GM21529 (cell line): ENCODE results near the gene GPC5.
"Not testable (repeated sequence)": the region's sequence is repeated elsewhere in the genome, so short reads cannot be mapped to it uniquely, and the experiment has no call there.

Experiments
- ATAC-seq: cut with Tn5 transposase; IDR thresholded peaks from one replicate; pipeline ENCODE4 v1.9.1; 2021; ENCODE audit not compliant: unreplicated experiment

The GPC5 gene

DNA sequence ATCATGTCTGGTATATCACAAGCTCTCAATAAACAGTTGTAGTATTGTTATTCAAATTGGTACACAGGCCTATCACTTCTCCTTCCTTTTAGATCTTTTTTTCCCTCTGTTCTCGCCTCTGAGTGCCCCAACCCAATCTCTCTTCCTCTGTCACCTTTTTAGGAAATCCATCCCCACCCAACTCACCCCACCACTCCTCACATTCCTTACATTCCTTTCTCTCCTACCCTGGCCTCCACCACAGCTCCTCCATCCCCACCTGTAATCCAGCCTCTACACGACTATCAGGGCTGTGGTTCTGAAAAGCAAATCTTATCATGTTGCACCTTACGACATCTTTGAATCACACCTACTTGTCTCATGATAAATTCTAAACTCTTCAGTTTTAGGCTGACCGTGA lies 1282.8 kb downstream of the GPC5 start:
- no peak for ATAC-seq

DNA sequence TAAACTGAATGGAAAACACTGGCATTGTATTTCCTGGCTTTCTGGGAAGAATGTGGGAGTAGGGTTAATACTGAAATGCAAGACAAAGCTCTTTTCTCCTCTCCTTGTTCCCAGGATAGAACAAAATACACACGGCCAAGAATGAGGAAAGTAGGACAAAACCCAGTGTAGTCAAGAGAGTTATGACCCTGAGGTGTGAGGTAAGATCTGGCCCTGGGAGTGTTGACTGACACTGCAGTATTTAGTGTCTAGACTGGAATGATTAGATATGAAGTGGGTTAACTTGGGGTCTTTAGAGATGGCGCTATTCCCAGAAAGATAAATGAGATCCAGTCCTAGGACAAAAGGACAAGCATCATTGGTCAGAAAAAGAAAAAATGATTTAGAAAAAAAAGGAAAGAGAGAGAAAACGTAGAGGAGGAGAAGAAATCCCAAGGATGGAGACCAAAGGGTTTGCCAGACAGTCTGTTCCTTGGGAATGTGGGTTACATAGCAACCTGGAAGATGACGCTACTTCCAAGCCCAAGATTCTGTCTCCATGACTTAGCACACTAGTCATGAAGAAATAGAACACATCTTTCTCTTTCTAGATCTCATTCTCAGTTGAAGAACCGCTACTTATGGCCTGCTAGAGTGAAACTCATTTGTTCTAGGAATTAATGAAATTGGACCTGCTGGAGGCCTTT lies 1284.6 kb downstream of the GPC5 start:
- ATAC-seq = no peak

DNA sequence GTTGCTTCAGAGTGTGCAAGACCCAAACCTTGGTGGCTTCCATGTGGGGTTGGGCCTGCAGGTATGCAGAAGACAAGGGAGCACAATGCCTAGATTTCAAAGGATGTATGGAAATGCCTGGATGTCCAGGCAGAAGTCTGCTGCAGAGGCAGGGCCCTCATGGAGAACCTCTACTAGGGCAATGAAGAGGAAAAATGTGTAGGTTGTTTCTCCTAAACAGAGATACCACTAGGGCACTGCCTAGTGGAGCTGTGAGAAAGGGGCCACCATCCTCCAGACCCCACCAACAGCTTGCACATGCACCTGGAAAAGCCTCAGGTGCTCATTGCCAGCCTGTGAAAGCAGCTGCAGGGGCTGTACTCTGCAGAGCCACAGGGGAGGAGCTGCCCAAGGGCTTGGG lies 1295.6 kb downstream of the GPC5 start:
- ATAC-seq = no peak

DNA sequence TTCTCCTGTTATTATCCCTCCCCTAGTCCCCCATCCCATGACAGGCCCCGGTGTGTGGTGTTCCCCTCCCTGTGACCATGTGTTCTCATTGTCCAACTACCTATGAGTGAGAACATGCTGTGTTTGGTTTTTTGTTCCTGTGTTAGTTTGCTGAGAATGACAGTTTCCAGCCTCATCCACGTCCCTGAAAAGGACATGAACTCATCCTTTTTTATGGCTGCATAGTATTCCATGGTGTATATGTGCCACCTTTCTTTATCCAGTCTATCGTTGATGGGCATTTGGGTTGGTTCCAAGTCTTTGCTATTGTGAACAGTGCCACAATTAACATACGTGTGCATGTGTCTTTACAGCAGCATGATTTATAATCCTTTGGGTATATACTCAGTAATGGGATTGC lies 1297.4 kb downstream of the GPC5 start:
- not testable (repeated sequence) for ATAC-seq

DNA sequence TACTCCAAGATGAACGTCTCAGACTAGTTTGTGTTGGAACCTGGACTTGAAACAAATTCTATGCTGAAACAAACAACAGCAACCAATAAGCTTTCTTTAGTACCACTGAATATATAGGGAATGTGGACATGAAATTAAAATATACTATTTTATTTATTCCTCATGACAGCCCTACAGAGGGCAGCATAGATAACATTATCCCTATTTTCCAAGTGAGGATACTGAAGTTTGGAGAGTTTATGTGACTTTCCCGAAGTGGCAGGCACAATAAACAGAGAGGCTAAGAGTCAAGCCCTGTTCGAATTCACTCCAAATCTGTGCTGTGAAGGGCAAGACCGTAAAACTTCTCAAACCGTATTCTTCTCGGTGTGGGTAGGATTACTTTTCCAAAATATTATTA lies 1318.3 kb downstream of the GPC5 start:
- ATAC-seq = no peak

DNA sequence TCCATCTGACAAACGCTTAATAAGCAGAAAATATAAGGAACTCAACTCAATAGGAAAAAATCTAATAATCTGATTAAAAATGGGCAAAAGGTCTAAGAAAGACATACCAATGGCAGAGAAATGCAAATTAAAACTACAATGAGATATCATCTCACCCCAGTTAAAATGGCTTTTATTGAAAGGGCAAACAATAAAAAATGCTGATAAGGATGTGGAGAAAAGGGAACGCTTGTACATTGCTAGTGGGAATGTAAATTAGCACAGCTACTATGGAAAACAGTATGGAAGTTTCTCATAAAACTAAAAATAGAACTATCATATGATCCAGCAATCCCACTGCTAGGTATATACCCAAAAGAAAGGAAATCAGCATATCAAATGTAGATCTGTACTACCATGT lies 1319.4 kb downstream of the GPC5 start:
- ATAC-seq = no peak

DNA sequence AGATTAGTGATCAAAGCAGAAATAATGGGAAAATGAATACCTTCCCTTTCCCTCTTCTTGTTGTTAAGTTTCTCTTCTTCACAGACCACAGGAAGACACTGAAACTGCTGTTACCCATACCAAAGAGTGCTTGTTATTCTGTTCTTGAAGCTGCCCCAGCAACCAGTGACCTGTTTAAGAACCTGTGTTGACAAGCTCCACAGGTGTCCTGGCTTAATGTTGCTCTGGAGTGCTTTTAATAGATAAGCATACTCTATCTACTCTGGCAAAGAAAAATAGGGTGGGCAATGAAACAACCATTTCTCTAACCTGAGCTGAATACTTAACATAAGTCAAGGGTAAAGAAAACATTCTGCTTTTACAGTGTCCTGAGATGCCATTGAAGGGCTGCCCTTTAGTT lies 1321.4 kb downstream of the GPC5 start:
- ATAC-seq = no peak

DNA sequence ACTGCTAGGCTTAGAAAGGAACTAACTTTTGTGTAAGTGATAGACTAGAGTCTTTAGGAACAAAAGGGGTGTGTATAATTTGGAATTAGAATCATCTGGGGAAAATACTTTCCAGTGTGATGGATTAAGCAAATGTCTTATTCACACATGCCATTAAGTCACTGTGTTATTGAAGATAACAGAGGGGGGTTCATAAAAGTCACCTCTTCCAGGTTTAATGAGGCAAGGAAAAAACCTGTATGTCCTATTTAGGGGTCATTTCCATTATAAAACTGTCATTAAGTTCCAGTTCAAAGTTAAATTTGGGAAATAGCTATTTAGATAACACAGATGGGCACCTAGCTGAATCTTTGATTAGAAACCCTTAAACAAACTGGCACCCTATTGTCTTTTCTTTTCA lies 1323.2 kb downstream of the GPC5 start:
- ATAC-seq = no peak

DNA sequence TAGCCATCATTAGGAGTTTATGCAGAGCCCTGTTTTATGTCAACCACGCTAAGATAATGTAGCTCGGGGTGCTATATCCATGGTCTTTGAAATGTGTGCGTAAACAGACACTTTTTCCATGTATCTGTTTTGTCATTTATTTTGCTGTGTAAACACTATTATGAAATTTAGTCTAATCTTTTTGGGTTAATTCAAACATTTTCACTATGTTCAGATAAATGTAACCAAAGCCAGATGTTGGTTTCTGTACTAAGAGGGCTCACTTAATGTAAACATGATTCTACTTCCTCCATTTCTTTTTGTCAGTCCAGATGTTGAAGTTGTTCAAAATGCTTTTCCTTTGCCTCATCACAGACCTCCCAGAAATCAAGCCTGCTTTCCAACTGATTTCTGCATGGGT lies 1328.7 kb downstream of the GPC5 start:
- no peak for ATAC-seq

DNA sequence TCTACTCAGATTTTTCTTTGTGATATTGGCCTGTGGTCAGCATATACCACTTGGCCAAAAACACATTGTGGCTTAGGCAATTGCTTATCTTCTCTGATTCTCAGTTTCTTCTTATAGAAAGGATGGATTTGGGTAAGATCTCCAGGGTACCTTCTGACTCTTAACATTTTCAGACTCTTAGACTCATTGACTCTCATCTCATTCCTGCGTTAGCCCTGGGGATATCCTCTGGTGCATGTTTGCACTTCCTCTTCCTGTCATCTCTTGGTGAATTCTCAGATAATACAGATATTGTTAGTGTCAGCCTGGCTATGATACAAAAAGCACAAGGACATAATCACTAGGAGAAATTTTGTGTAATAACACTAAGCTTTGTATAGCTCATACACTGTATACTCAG lies 1335.6 kb downstream of the GPC5 start:
- no peak for ATAC-seq

DNA sequence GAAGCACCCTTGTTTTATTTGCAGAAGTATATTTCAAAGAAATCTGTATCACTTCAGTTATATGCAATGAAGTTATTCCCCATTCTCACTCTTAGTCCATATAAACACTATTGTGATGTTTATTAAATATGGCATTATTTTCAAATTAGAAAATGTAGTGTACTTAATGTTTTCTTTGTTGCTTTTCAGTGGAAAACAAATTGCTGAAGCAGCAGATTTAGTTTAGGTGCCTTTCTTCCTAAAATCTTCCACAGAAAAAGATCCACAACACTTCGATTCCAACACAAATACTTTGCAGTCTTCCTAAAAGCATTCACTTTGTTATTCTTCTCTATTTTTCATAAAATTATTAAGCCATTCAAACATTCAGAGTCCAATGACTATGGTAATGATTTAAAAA lies 1336.1 kb downstream of the GPC5 start:
- ATAC-seq = no peak

DNA sequence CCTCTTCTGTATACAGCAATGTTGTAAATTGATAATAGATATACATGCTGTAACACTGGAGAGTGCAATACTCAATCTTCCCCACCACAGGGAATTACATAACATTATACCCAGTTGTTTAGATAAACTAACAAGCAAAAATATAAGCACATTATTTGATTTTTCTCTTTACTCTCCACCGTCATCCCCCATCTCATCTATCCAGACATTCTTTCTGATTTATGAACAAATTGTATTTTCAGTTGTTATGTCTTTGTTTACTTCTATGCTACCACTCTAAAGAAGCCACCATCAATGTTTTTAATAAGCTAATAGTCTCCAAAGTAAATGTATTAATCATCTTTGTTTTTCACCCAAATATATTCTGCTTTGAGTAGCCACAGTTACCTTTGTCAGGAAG lies 1337.5 kb downstream of the GPC5 start:
- ATAC-seq = no peak

DNA sequence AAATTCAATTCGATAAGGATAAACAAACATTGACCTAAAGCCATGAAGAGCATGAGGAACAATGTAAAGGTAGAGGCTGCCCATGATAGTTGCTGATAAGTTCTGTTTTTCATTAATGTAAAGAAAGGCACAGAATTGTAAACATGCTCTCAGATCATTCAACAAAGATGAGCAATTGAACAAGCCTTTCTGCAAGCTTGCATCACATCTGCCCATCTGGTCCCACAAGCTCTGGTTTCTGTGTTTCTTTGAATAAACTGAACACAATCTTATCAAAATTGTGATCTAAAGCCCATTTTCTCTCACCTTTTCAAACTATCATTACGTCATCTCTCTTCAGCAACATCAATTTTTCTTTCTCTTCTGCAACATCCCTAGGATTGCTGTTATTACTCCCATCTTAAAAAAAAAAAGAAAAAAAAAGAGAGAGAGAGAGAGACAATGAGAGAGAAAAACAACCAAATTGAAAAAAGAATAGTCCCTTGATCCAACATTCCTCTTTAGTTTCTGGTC lies 1340.9 kb downstream of the GPC5 start:
- ATAC-seq = no peak

DNA sequence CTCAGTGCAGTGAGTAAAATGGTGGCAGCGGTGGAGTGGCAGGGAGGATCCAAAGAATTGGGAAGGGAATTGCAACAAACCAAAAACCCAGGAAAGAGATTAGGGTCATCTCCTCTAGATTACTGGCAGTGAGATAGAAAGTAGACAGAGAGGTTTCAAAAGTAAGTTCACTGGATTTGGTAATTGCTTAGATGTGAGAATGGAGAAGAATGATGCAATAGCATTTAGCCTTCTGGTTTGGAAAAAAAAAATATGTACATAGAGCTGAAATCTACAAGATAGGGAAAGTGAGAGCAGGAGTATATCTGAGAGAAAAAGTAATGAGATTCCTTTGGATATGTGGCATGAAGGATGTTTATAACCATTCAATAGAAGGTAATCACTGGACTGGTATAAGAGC lies 1345.6 kb downstream of the GPC5 start:
- ATAC-seq = no peak

DNA sequence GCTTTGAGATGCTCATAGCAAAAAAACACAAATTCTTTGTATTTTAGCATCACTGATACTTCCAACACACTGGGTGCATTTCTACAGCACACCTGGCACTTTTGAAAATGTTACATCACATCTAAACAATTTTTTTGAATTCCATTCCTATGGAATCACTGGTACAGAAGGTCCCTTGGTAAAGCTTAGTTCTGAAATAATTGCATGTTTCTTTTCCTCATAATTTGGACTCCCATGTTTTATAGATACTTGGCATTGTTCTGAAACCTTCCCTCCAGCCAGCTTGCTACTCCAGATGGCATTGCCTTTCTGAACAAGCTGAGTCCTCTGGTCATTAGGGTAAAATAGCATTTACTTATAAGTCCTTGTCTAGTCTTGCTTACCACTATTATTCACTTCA lies 1346.8 kb downstream of the GPC5 start:
- ATAC-seq = no peak

DNA sequence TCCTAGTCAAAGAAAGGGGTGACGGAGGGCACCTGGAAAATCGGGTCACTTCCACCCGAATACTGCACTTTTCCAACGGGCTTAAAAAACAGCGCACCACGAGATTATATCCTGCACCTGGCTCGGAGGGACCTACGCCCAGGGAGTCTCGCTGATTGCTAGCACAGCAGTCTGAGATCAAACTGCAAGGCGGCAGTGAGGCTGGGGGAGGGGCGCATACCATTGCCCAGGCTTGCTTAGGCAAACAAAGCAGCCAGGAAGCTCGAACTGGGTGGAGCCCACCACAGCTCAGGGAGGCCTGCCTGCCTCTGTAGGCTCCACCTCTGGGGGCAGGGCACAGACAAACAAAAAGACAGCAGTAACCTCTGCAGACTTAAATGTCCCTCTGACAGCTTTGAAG lies 1354.3 kb downstream of the GPC5 start:
- ATAC-seq = not testable (repeated sequence)

DNA sequence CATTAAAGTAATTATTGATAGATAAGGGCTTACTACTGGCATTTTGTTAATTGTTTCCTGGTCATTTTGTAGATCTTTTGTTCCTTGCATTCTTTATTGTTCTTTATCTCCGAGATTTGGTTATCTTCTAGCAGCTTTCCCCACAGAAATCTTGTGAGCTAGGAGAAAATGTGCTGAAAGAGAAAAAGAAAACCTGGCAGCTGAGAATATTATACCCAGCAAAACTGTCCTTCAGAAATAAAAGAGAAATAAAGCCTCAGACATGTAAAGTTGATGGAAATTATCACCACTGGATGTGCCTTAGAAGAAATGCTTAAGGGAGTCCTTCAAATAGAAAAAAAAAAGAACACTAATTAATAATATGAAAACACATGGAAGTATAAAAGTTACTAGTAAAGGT lies 1363.3 kb downstream of the GPC5 start:
- no peak for ATAC-seq

DNA sequence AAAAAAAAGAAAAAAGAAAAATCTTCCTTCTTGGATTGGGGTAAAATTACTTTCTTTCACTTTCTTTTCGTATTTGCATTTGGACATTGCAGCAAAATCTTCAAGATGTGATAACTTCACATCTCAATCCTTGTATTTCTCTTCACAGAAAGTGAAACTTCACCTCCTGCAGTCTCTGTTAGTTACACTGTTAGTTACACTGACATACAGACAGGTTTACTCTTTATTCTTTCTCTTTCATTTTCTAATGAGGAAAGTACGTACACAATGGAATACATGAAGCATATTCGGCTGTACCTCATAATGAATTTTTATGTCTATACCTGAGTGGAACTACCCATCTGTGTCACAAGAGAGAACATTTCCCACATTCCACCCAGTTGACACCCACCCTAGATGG lies 1369.0 kb downstream of the GPC5 start:
- no peak for ATAC-seq

DNA sequence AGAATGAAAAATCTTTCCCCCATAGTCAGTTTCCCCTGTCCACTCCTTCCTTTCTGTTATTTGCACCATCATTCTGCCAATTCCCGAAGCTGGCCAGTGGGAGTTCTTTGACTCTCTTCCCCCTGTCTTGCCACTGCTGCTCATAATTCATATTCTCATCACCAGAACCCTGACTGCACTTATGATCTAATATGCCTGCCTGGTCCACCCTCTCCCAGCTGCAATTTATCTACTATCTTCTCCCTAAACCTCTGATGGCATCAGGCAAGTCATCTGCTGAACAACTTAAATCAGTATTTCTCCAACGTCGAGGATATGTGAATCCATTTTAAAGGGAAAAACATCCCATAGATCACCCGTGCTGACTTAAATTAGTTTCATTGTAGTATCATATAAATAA lies 1370.2 kb downstream of the GPC5 start:
- ATAC-seq = no peak

DNA sequence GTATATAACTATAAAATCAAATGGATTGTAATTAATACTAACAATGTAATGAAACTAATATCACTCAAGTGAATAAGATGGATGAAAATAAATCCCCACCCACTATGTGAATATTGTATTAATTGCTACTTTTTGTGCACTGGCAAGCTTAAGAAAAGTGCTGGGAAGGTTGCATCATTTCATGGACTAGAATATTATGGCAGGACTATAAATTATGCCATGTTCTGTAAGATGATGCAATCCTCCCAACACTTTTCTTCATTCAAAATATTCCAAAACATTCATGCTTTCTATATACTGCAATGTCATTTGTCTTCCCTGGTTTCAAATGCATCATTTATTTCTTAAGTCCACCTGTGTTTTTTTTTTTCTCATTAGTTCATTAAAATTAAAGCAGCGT lies 1370.6 kb downstream of the GPC5 start:
- ATAC-seq = no peak

DNA sequence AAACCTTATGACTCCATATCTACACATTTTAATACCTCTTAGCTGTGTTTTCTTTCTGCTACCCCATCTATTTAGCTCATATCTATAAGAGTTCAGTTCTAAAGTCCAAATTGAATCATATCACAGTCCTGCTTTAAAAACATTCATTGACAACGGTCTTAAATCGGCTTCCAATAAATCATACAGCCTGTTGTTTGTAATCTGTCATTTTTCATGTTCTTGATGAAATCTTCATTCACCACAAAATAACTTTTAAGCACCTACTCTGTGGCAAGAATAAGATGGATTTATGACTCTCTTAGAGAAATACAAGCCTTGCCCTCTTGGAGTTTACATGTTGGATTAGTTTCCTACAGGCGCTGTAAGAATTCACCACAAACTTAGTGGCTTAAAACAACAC lies 1377.2 kb downstream of the GPC5 start:
- no peak for ATAC-seq

DNA sequence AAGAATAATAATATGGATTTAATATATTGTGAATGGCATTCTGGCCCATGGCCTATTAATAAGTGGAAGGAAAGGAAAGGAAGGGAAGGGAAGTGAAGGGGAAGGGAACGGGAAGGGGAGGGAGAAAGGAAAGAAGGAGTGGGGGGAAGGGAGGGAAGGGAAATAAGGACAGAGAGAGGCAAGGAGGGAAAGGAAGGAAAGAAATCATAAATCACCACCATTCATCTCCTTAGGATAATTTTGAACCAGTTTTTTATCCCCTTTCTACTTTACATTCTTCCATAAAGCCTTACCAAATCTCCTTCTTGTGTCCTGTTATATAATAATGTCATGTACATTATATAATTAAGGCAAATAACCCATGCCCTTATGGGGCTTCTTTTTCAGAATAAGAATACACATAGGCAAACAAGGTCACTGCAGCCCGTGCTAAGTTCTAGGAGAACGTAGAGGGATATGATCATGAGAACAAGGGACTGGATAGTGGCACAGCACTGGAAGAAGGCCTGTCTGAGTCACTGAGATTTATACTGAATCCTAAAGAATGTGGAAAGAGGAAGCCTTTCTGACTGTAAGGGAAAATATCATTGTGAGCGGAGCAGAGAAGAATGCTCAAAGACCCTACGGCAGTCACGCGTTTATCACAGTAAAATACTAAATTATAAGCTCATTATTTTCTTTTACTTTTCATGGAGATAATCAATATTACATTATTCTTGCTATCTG lies 1383.7 kb downstream of the GPC5 start:
- no peak for ATAC-seq

DNA sequence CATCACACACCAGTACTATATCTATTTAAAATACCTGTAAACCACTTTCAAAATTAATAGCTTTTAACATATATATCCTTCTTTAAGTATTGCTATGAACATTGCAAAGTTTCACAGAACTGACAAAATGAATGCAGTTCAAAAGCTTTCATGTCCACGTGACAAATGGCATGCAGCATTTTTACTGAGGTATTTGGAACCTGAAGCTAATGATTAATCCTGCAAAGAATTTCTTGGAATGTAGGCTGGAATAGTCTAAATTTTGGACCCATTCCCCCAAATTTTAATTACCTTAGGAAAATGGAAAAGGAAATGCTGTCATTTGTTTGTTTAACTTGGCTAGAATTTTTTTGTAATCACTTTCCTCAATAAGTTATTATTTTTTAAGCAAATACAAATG lies 1404.4 kb downstream of the GPC5 start:
- no peak for ATAC-seq
